Spleen (tissue), 7 donors: Measurements from ENCODE around the gene PLK3.
"Not testable (repeated sequence)": the region's sequence is repeated elsewhere in the genome, so short reads cannot be mapped to it uniquely, and the experiment has no call there.

ENCODE experiments used
- CTCF ChIP-seq, 11 experiments: fragments of 200-600 bp in 7 of 11; fragments of 450-650 bp in 4 of 11; sonication (generic) in 4 of 11; IDR thresholded peaks in 8 of 11; conservative IDR thresholded peaks in 3 of 11; 1 replicate in 7 of 11; 2 replicates in 4 of 11; pipeline versions ENCODE4 v1.4.0 to v1.8.0; 2016 to 2021; ENCODE audit warnings: antibody characterized with exemption in 11 of 11, inconsistent platforms in 4 of 11, mild to moderate bottlenecking in 1 of 11
- POLR2AphosphoS5 ChIP-seq, 3 donors: sonication (generic); formaldehyde crosslinking; IDR thresholded peaks; one replicate each; pipeline ENCODE4 v1.5.1; 2017; ENCODE audit warnings: antibody characterized with exemption in 3 of 3
- donor health status: DM: no; HTN: no; CAD: no; lungs with moderate emphysema.
- donor health status: DM: no; HTN: no; CAD: no.
- donor health status: DM: no; HTN: no; CAD: no.

- not testable (repeated sequence) for TF ChIP-seq CTCF (IDR thresholded peaks at IDR 0.05 in 8 of 11, conservative IDR thresholded peaks at IDR 0.05 in 3 of 11); POLR2AphosphoS5 (IDR thresholded peaks at IDR 0.05)
These were observed 38.1 kb downstream of the PLK3 start for GRCh38 chr1:44838294-44838693.
